ENCODE measurements around the gene MYO18B.

GRCh38 chr22:25841775-25842174, 99.8 kb downstream of the MYO18B start:
- TF ChIP-seq, protein P1, sequence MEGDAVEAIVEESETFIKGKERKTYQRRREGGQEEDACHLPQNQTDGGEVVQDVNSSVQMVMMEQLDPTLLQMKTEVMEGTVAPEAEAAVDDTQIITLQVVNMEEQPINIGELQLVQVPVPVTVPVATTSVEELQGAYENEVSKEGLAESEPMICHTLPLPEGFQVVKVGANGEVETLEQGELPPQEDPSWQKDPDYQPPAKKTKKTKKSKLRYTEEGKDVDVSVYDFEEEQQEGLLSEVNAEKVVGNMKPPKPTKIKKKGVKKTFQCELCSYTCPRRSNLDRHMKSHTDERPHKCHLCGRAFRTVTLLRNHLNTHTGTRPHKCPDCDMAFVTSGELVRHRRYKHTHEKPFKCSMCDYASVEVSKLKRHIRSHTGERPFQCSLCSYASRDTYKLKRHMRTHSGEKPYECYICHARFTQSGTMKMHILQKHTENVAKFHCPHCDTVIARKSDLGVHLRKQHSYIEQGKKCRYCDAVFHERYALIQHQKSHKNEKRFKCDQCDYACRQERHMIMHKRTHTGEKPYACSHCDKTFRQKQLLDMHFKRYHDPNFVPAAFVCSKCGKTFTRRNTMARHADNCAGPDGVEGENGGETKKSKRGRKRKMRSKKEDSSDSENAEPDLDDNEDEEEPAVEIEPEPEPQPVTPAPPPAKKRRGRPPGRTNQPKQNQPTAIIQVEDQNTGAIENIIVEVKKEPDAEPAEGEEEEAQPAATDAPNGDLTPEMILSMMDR (IDR thresholded peaks at IDR 0.05; ENCODE audit: low read length), result no peak
- no peak for TF ChIP-seq EZH2 (optimal IDR thresholded peaks at IDR 0.05; ENCODE audit: low read depth, low read length)
